ENCODE data around the gene BRD9. TPM values are rescaled to one million over a fixed set of nuclear protein-coding genes. Genes with fewer than 3 reads are reported as not detected.

The BRD9 gene
- total and polyA plus RNA-seq, 2 of the 4 experiments (the other 2 are of a cell fraction), result 22.0 to 43.4 TPM

GRCh38 chr5:872301-872700 is 20.3 kb downstream of the BRD9 start:
- Histone ChIP-seq H4K91ac (ENCODE audit: insufficient read depth, low read depth, low read length) (no peak overlapping the region), H3K18ac (ENCODE audit: low read depth, low read length) (no peak overlapping the region), H4K20me1 (ENCODE audit: insufficient read depth, low read length) (peaks cover 3% of the 10 kb centered on the region; the same call in 1 of the 2 replicates), H3K14ac (replicated peaks; ENCODE audit: low read depth, low read length) (no peak overlapping the region), H3K4me2 (ENCODE audit: low read depth, low read length) (no peak overlapping the region), H2BK20ac (ENCODE audit: low read depth, low read length) (no peak overlapping the region), H3K27ac (ENCODE audit: insufficient read depth, low read length) (no peak overlapping the region), H2BK5ac (ENCODE audit: low read depth, low read length, poor library complexity, severe bottlenecking) (no peak overlapping the region), H2BK120ac (ENCODE audit: low read depth, low read length) (no peak overlapping the region), H3K27me3 (ENCODE audit: control insufficient read depth, insufficient read depth, low read length) (no peaks in the 10 kb centered on the region), H3K36me3 (ENCODE audit: control insufficient read depth, insufficient read depth, low read length) (peaks cover 74% of the 10 kb centered on the region), H2AFZ (replicated peaks; ENCODE audit: low read length, poor library complexity) (no peak overlapping the region), H2AK9ac (replicated peaks; ENCODE audit: low read depth, low read length, poor library complexity) (no peak overlapping the region), H2AK5ac (ENCODE audit: low read depth, low read length) (no peak overlapping the region), H3K4me3 (ENCODE audit: insufficient read depth, low read depth, low read length) (no peak overlapping the region), H4K8ac (ENCODE audit: low read depth in 2 of 2, low read length in 2 of 2) (no peak overlapping the region), H3K79me1 (ENCODE audit: low read depth in 1 of 2, low read length in 2 of 2) (peaks cover 0 to 4% of the 10 kb centered on the region in 2 experiments; a peak in 3 of 4 replicates), H3K9me1 (ENCODE audit: insufficient read depth, low read length) (no peaks in the 10 kb centered on the region), H4K5ac (ENCODE audit: low read depth, low read length) (no peak overlapping the region), H3K23ac (ENCODE audit: low read depth, low read length) (no peak overlapping the region), H3K56ac (ENCODE audit: extremely low read depth, insufficient read depth, low read length) (no peak overlapping the region), H2BK15ac (ENCODE audit: low read depth, low read length) (no peak overlapping the region), H3K9ac (ENCODE audit: low read depth, low read length) (no peak overlapping the region), H3K4me1 (ENCODE audit: control insufficient read depth, insufficient read depth, low read length) (no peaks in the 10 kb centered on the region), H3K9me3 (ENCODE audit: control insufficient read depth, insufficient read depth, low read length) (no peaks in the 10 kb centered on the region), H3K4ac (ENCODE audit: low read depth, low read length) (no peak overlapping the region)
- ChIA-PET CTCF (no interaction called here), POLR2A (ENCODE audit: unreplicated experiment) (no interaction called here)
- ATAC-seq (ENCODE audit: low read depth) (no peak), DNase-seq (no peak)
- dilution Hi-C loops (cut with HindIII; ENCODE audit: low sequenced_read_pairs, unreplicated experiment) (no loop called here), in situ Hi-C loops (cut with MboI; ENCODE audit: low sequenced_read_pairs) (no loop called here), intact Hi-C loops (cut with micrococcal nuclease) (no loop called here)
- WGBS, 2 experiments (ENCODE audit: extremely low coverage in 2 of 2, insufficient read length in 1 of 2), result 84% methylated on average over 5 of the region's 10 CpGs; no CpG with 5 or more reads in 1 of the 2 experiments
- TF ChIP-seq SMC3 (IDR thresholded peaks at IDR 0.05; ENCODE audit: low read depth, low read length) (no peak), MXI1 (IDR thresholded peaks at IDR 0.05; ENCODE audit: borderline replicate concordance, low read depth, low read length) (no peak), RCOR1 (IDR thresholded peaks at IDR 0.05; ENCODE audit: insufficient replicate concordance, low read length) (no peak), USF2 (IDR thresholded peaks at IDR 0.05; ENCODE audit: low read depth, low read length) (no peak), MAZ (IDR thresholded peaks at IDR 0.05; ENCODE audit: borderline replicate concordance, low read depth, low read length) (no peak)
- BruUV-seq (replicated peaks), result no TSS peak

Data from IMR-90 (cell line).